Mammary epithelial cell (primary cell): ENCODE data around the gene PAH.

Experiments used
- CTCF ChIP-seq, 2 donors: IDR thresholded peaks in 1 of 2; conservative IDR thresholded peaks in 1 of 2; 2 replicates each; pipeline ENCODE4 v1.5.1; 2011 to 2012; ENCODE audit warnings: inconsistent platforms in 2 of 2, low read length in 2 of 2, mild to moderate bottlenecking in 2 of 2, control low read depth in 1 of 2, low read depth in 1 of 2; ENCODE audit not compliant: insufficient read depth in 1 of 2; ENCODE audit errors: extremely low read depth in 1 of 2
- EZH2 ChIP-seq: IDR thresholded peaks from 2 replicates; pipeline ENCODE4 v1.6.1; 2012; ENCODE audit warnings: low read length, inconsistent platforms, borderline replicate concordance

GRCh38 chr12:102896067-102896466 lies 21.0 kb downstream of the PAH start:
- TF ChIP-seq CTCF (conservative IDR thresholded peaks at IDR 0.05 in 1 of 2, IDR thresholded peaks at IDR 0.05 in 1 of 2; ENCODE audit: extremely low read depth in 1 of 2, insufficient read depth in 1 of 2, low read depth in 1 of 2, low read length in 2 of 2) = no peak
- TF ChIP-seq EZH2 = no peak
